OCI-LY7 (cell line): ENCODE measurements around the gene GADD45B. TPM values are rescaled to one million over a fixed set of nuclear protein-coding genes. Genes with fewer than 3 reads are reported as not detected.
"Not testable (repeated sequence)": the region's sequence is repeated elsewhere in the genome, so short reads cannot be mapped to it uniquely, and the experiment has no call there.

Source experiments
- BruUV-seq: library from RNA; stranded (reverse); fragments of 400-500 nt; replicated peaks from 2 replicates; lab custom pipeline; 2021; lab: Mats Ljungman, UMichigan
- CTCF ChIA-PET: fragments of 300-600 bp; sonication (Branson Sonifier 250); formaldehyde crosslinking; loops from one replicate; lab custom pipeline; 2022; ENCODE audit warnings: antibody characterized with exemption; ENCODE audit not compliant: unreplicated experiment; lab: Charles Lee
- POLR2A ChIA-PET: fragments of 300-600 bp; sonication (Branson Sonifier 250); formaldehyde crosslinking; loops from one replicate; lab custom pipeline; 2022; ENCODE audit warnings: antibody characterized with exemption; lab: Charles Lee
- DNase-seq: peaks from one replicate; pipeline ENCODE4 v3.0.0-alpha.2; 2015; ENCODE audit warnings: low spot score
- H2AFZ ChIP-seq: fragments of 200-600 bp; sonication (generic), shearing (Covaris generic); 2 replicates; pipeline ENCODE4 v1.6.1; 2014; ENCODE audit warnings: mild to moderate bottlenecking, antibody characterized with exemption, low read length, moderate library complexity
- H3K27ac ChIP-seq: fragments of 200-600 bp; sonication (generic); 2 replicates; pipeline ENCODE4 v1.5.1; 2014; ENCODE audit warnings: mixed run types, low read depth, mild to moderate bottlenecking, moderate library complexity, low read length, inconsistent platforms; ENCODE audit not compliant: poor library complexity, severe bottlenecking
- H3K36me3 ChIP-seq: fragments of 200-600 bp; sonication (generic); 2 replicates; pipeline ENCODE4 v1.6.1; 2014; ENCODE audit warnings: mild to moderate bottlenecking, antibody characterized with exemption, low read length, moderate library complexity, mixed read lengths; ENCODE audit not compliant: insufficient read depth
- H3K4me1 ChIP-seq: fragments of 200-600 bp; sonication (generic); 2 replicates; pipeline ENCODE4 v1.5.1; 2014; ENCODE audit warnings: mild to moderate bottlenecking, low read length; ENCODE audit not compliant: insufficient read depth, poor library complexity, severe bottlenecking
- H3K4me2 ChIP-seq: fragments of 200-600 bp; sonication (generic); 2 replicates; pipeline ENCODE4 v1.6.1; 2014; ENCODE audit warnings: mild to moderate bottlenecking, low read length
- H3K4me3 ChIP-seq: fragments of 200-600 bp; sonication (generic); 2 replicates; pipeline ENCODE4 v1.5.1; 2014; ENCODE audit warnings: mild to moderate bottlenecking, low read depth, low read length; ENCODE audit not compliant: poor library complexity, severe bottlenecking
- H3K79me2 ChIP-seq: fragments of 200-600 bp; sonication (generic); 2 replicates; pipeline ENCODE4 v1.6.1; 2016; ENCODE audit warnings: low read depth, mild to moderate bottlenecking, low read length, moderate library complexity, mixed read lengths; ENCODE audit not compliant: insufficient read depth
- H3K9me2 ChIP-seq: fragments of 200-600 bp; sonication (generic); 2 replicates; pipeline ENCODE4 v1.6.1; 2016; ENCODE audit warnings: mild to moderate bottlenecking, low read length, mixed read lengths; ENCODE audit not compliant: insufficient read depth
- H3K9me3 ChIP-seq: fragments of 200-600 bp; sonication (generic); 2 replicates; pipeline ENCODE4 v1.6.1; 2014; ENCODE audit warnings: mild to moderate bottlenecking, mixed run types, low read length, mixed read lengths
- H4K20me1 ChIP-seq: fragments of 200-600 bp; sonication (generic); 2 replicates; pipeline ENCODE4 v1.6.1; 2014; ENCODE audit warnings: mild to moderate bottlenecking, antibody characterized with exemption, low read length, moderate library complexity, mixed read lengths; ENCODE audit not compliant: insufficient read depth
- CTCF ChIP-seq: fragments of 200-600 bp; sonication (generic); conservative IDR thresholded peaks from 2 replicates; pipeline ENCODE4 v1.5.1; 2014; ENCODE audit warnings: mild to moderate bottlenecking, antibody characterized with exemption, low read length, moderate library complexity, mixed read lengths
- EZH2phosphoT487 ChIP-seq: fragments of 200-600 bp; sonication (generic); IDR thresholded peaks from 2 replicates; pipeline ENCODE4 v1.6.1; 2018; ENCODE audit warnings: low read depth, borderline replicate concordance, mild to moderate bottlenecking, mixed run types, antibody characterized with exemption, low read length, moderate library complexity, mixed read lengths
- intact Hi-C: fragments of 100-400 bp; cut with micrococcal nuclease; formaldehyde crosslinking; loops from one replicate; pipeline ENCODE4 v1.10.0; 2022; ENCODE audit not compliant: unreplicated experiment
- total RNA-seq, 2 experiments: library from RNA; depleted of rRNA in 1 of 2; stranded (reverse); fragments of >200 nt in 1 of 2; shearing (Covaris generic) in 1 of 2; gene quantifications; 2 replicates each; pipeline ENCODE4 v1.2.3, GENCODE V29; 2014 to 2022

GADD45B gene
- total RNA-seq, 2 experiments from 2014 or later: 40.5 to 98.4 TPM

- DNase-seq: peak; percentile 47
- Histone ChIP-seq H2AFZ (no peak overlapping the region), H3K9me3 (no peaks in the 10 kb centered on the region), H3K9me2 (no peaks in the 10 kb centered on the region), H4K20me1 (peaks cover 17% of the 10 kb centered on the region), H3K79me2 (peaks cover 56% of the 10 kb centered on the region), H3K36me3 (peaks cover 35% of the 10 kb centered on the region), H3K4me2 (peak overlapping the region; percentile 99), H3K27ac (peak overlapping the region; percentile 64), H3K4me3 (peak overlapping the region; percentile 99), H3K4me1 (peaks cover 32% of the 10 kb centered on the region)
- ChIA-PET CTCF (no interaction called here), POLR2A (no interaction called here)
- BruUV-seq: no TSS peak
- TF ChIP-seq EZH2phosphoT487 (no peak), CTCF (no peak)
- intact Hi-C loops: no loop called here
Observed at GRCh38 chr19:2455851-2456570, 19.9 kb upstream of the GADD45B start.

- Histone ChIP-seq H3K9me3 (no peaks in the 10 kb centered on the region), H3K9me2 (no peaks in the 10 kb centered on the region), H2AFZ (peak overlapping the region; percentile 84; the same call in 1 of the 2 replicates), H3K4me2 (peak overlapping the region; percentile 50), H3K4me3 (peak overlapping the region; percentile 54), H4K20me1 (peaks cover 17% of the 10 kb centered on the region), H3K4me1 (peaks cover 46% of the 10 kb centered on the region), H3K27ac (peak overlapping the region; percentile 52), H3K79me2 (peaks cover 42% of the 10 kb centered on the region), H3K36me3 (peaks cover 22% of the 10 kb centered on the region; the same call in 1 of the 2 replicates)
- TF ChIP-seq EZH2phosphoT487 (no peak), CTCF (no peak)
- intact Hi-C loops: no loop called here
- POLR2A ChIA-PET: interaction anchor here (0.7 to 1.1 kb wide), 2 partner anchors 169 to 253 kb away, joined by 3 read pairs; no protein-coding TSS in a partner anchor
- no TSS peak for BruUV-seq
- no peak for DNase-seq
- CTCF ChIA-PET: no interaction called here
Observed at GRCh38 chr19:2457394-2458037, 18.4 kb upstream of the GADD45B start.

GRCh38 chr19:2458054-2458453 is 17.9 kb upstream of the GADD45B start:
- no TSS peak for BruUV-seq
- TF ChIP-seq EZH2phosphoT487 (no peak), CTCF (no peak)
- POLR2A ChIA-PET: no interaction called here
- Histone ChIP-seq H3K4me1 (peaks cover 51% of the 10 kb centered on the region), H3K9me2 (no peaks in the 10 kb centered on the region), H4K20me1 (peaks cover 17% of the 10 kb centered on the region), H3K79me2 (peaks cover 36% of the 10 kb centered on the region), H2AFZ (no peak overlapping the region), H3K9me3 (no peaks in the 10 kb centered on the region), H3K4me2 (no peak overlapping the region), H3K4me3 (no peak overlapping the region), H3K36me3 (peaks cover 21% of the 10 kb centered on the region; the same call in 1 of the 2 replicates), H3K27ac (no peak overlapping the region)
- CTCF ChIA-PET: no interaction called here
- intact Hi-C loops: no loop called here
- DNase-seq: no peak

GRCh38 chr19:2458776-2459175 is 17.2 kb upstream of the GADD45B start:
- CTCF ChIA-PET, H3K27ac ChIP-seq, H3K4me2 ChIP-seq, H2AFZ ChIP-seq, H3K4me3 ChIP-seq, BruUV-seq, H3K9me2 ChIP-seq, POLR2A ChIA-PET, intact Hi-C loops, H3K9me3 ChIP-seq, DNase-seq: not testable (repeated sequence)
- peaks cover 49% of the 10 kb centered on the region for H3K4me1 ChIP-seq
- H4K20me1 ChIP-seq: peaks cover 17% of the 10 kb centered on the region; the same call in 1 of the 2 replicates
- H3K36me3 ChIP-seq: peaks cover 14% of the 10 kb centered on the region; the same call in 1 of the 2 replicates
- H3K79me2 ChIP-seq: peaks cover 29% of the 10 kb centered on the region
